OCI-LY7 (cell line): ENCODE results near the gene ARMH1. TPM values are rescaled to one million over a fixed set of nuclear protein-coding genes. Genes with fewer than 3 reads are reported as not detected.

ENCODE experiments used
- BruUV-seq: library from RNA; stranded (reverse); fragments of 400-500 nt; replicated peaks from 2 replicates; lab custom pipeline; 2021; lab: Mats Ljungman, UMichigan
- CTCF ChIA-PET: fragments of 300-600 bp; sonication (Branson Sonifier 250); formaldehyde crosslinking; loops from one replicate; lab custom pipeline; 2022; ENCODE audit warnings: antibody characterized with exemption; ENCODE audit not compliant: unreplicated experiment; lab: Charles Lee
- POLR2A ChIA-PET: fragments of 300-600 bp; sonication (Branson Sonifier 250); formaldehyde crosslinking; loops from one replicate; lab custom pipeline; 2022; ENCODE audit warnings: antibody characterized with exemption; lab: Charles Lee
- DNase-seq: peaks from one replicate; pipeline ENCODE4 v3.0.0-alpha.2; 2015; ENCODE audit warnings: low spot score
- H2AFZ ChIP-seq: fragments of 200-600 bp; sonication (generic), shearing (Covaris generic); 2 replicates; pipeline ENCODE4 v1.6.1; 2014; ENCODE audit warnings: mild to moderate bottlenecking, antibody characterized with exemption, low read length, moderate library complexity
- H3K27ac ChIP-seq: fragments of 200-600 bp; sonication (generic); 2 replicates; pipeline ENCODE4 v1.5.1; 2014; ENCODE audit warnings: mixed run types, low read depth, mild to moderate bottlenecking, moderate library complexity, low read length, inconsistent platforms; ENCODE audit not compliant: poor library complexity, severe bottlenecking
- H3K36me3 ChIP-seq: fragments of 200-600 bp; sonication (generic); 2 replicates; pipeline ENCODE4 v1.6.1; 2014; ENCODE audit warnings: mild to moderate bottlenecking, antibody characterized with exemption, low read length, moderate library complexity, mixed read lengths; ENCODE audit not compliant: insufficient read depth
- H3K4me1 ChIP-seq: fragments of 200-600 bp; sonication (generic); 2 replicates; pipeline ENCODE4 v1.5.1; 2014; ENCODE audit warnings: mild to moderate bottlenecking, low read length; ENCODE audit not compliant: insufficient read depth, poor library complexity, severe bottlenecking
- H3K4me2 ChIP-seq: fragments of 200-600 bp; sonication (generic); 2 replicates; pipeline ENCODE4 v1.6.1; 2014; ENCODE audit warnings: mild to moderate bottlenecking, low read length
- H3K4me3 ChIP-seq: fragments of 200-600 bp; sonication (generic); 2 replicates; pipeline ENCODE4 v1.5.1; 2014; ENCODE audit warnings: mild to moderate bottlenecking, low read depth, low read length; ENCODE audit not compliant: poor library complexity, severe bottlenecking
- H3K79me2 ChIP-seq: fragments of 200-600 bp; sonication (generic); 2 replicates; pipeline ENCODE4 v1.6.1; 2016; ENCODE audit warnings: low read depth, mild to moderate bottlenecking, low read length, moderate library complexity, mixed read lengths; ENCODE audit not compliant: insufficient read depth
- H3K9me2 ChIP-seq: fragments of 200-600 bp; sonication (generic); 2 replicates; pipeline ENCODE4 v1.6.1; 2016; ENCODE audit warnings: mild to moderate bottlenecking, low read length, mixed read lengths; ENCODE audit not compliant: insufficient read depth
- H3K9me3 ChIP-seq: fragments of 200-600 bp; sonication (generic); 2 replicates; pipeline ENCODE4 v1.6.1; 2014; ENCODE audit warnings: mild to moderate bottlenecking, mixed run types, low read length, mixed read lengths
- H4K20me1 ChIP-seq: fragments of 200-600 bp; sonication (generic); 2 replicates; pipeline ENCODE4 v1.6.1; 2014; ENCODE audit warnings: mild to moderate bottlenecking, antibody characterized with exemption, low read length, moderate library complexity, mixed read lengths; ENCODE audit not compliant: insufficient read depth
- EZH2phosphoT487 ChIP-seq: fragments of 200-600 bp; sonication (generic); IDR thresholded peaks from 2 replicates; pipeline ENCODE4 v1.6.1; 2018; ENCODE audit warnings: low read depth, borderline replicate concordance, mild to moderate bottlenecking, mixed run types, antibody characterized with exemption, low read length, moderate library complexity, mixed read lengths
- intact Hi-C: fragments of 100-400 bp; cut with micrococcal nuclease; formaldehyde crosslinking; loops from one replicate; pipeline ENCODE4 v1.10.0; 2022; ENCODE audit not compliant: unreplicated experiment
- total RNA-seq, 2 experiments: library from RNA; depleted of rRNA in 1 of 2; stranded (reverse); fragments of >200 nt in 1 of 2; shearing (Covaris generic) in 1 of 2; gene quantifications; 2 replicates each; pipeline ENCODE4 v1.2.3, GENCODE V29; 2014 to 2022
- TF ChIP-seq, protein P1 (sequence below): fragments of 200-600 bp; sonication (generic); conservative IDR thresholded peaks from 2 replicates; pipeline ENCODE4 v1.5.1; 2014; ENCODE audit warnings: mild to moderate bottlenecking, antibody characterized with exemption, low read length, moderate library complexity, mixed read lengths

The ARMH1 gene
- total RNA-seq, 2 experiments from 2014 or later: 7.8 to 8.9 TPM

DNA sequence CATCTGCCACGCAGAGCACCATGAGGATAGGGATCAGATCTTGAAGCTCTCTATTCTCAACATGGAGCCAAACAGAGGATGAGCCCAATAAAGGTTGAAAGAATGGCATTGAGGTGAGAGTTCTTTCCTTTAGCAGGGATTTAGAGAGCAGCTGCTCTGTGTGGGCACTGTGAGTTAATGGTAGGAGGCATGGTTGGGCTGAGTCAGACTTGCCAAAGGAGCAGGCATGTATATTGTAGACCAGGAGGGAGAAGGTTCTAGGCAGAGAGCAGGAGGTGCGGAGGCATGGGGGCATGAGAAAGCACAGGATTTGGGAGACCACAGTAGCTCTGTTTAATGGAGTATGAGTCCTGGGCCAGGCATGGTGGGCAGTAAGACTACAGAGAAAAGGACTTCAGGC lies 32.3 kb upstream of the ARMH1 start:
- Histone ChIP-seq H3K9me3 (no peaks in the 10 kb centered on the region), H3K79me2 (no peaks in the 10 kb centered on the region), H4K20me1 (no peaks in the 10 kb centered on the region; the same call in 1 of the 2 replicates), H3K4me2 (no peak overlapping the region), H3K4me1 (no peaks in the 10 kb centered on the region), H2AFZ (no peak overlapping the region), H3K27ac (no peak overlapping the region), H3K9me2 (no peaks in the 10 kb centered on the region), H3K4me3 (no peak overlapping the region), H3K36me3 (peaks cover 98% of the 10 kb centered on the region)
- TF ChIP-seq, protein P1, sequence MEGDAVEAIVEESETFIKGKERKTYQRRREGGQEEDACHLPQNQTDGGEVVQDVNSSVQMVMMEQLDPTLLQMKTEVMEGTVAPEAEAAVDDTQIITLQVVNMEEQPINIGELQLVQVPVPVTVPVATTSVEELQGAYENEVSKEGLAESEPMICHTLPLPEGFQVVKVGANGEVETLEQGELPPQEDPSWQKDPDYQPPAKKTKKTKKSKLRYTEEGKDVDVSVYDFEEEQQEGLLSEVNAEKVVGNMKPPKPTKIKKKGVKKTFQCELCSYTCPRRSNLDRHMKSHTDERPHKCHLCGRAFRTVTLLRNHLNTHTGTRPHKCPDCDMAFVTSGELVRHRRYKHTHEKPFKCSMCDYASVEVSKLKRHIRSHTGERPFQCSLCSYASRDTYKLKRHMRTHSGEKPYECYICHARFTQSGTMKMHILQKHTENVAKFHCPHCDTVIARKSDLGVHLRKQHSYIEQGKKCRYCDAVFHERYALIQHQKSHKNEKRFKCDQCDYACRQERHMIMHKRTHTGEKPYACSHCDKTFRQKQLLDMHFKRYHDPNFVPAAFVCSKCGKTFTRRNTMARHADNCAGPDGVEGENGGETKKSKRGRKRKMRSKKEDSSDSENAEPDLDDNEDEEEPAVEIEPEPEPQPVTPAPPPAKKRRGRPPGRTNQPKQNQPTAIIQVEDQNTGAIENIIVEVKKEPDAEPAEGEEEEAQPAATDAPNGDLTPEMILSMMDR: no peak
- no peak for TF ChIP-seq EZH2phosphoT487
- intact Hi-C loops: no loop called here
- no peak for DNase-seq
- no TSS peak for BruUV-seq
- ChIA-PET CTCF (no interaction called here), POLR2A (interaction anchor here (0.8 kb wide), 1 partner anchor 10 kb away, joined by 3 read pairs; no protein-coding TSS in a partner anchor)

DNA sequence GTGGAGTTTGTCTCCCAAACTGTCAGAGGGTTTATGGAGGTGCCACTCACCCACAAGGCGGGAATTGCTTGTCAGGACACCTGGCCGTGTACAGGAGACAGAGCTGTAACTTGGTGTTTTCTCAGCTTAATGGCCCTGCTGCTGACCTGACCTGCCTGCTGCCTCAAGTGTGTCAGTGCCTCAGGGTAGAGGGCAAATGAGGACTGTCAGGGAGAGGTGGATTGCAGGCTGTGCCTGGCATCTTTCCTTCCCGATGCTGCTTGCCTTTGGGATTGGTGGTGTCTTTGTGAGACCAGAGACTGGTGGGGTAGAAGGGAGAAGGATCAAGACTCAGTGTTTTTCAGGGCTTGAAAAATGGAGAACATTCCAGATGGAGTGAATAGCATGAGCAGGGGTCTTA lies 31.6 kb upstream of the ARMH1 start:
- intact Hi-C loops: no loop called here
- H3K36me3 ChIP-seq: peaks cover 98% of the 10 kb centered on the region
- H4K20me1 ChIP-seq: no peaks in the 10 kb centered on the region; the same call in 1 of the 2 replicates
- no peaks in the 10 kb centered on the region for H3K4me1 ChIP-seq
- TF ChIP-seq, protein P1: no peak
- TF ChIP-seq EZH2phosphoT487: no peak
- H3K4me3 ChIP-seq: no peak overlapping the region
- CTCF ChIA-PET: no interaction called here
- no peaks in the 10 kb centered on the region for H3K79me2 ChIP-seq
- no peaks in the 10 kb centered on the region for H3K9me2 ChIP-seq
- no peak overlapping the region for H3K27ac ChIP-seq
- POLR2A ChIA-PET: interaction anchor here (0.8 kb wide), 1 partner anchor 11 kb away, joined by 3 read pairs; no protein-coding TSS in a partner anchor
- no peak for DNase-seq
- no peak overlapping the region for H2AFZ ChIP-seq
- no TSS peak for BruUV-seq
- no peak overlapping the region for H3K4me2 ChIP-seq
- H3K9me3 ChIP-seq: no peaks in the 10 kb centered on the region

DNA sequence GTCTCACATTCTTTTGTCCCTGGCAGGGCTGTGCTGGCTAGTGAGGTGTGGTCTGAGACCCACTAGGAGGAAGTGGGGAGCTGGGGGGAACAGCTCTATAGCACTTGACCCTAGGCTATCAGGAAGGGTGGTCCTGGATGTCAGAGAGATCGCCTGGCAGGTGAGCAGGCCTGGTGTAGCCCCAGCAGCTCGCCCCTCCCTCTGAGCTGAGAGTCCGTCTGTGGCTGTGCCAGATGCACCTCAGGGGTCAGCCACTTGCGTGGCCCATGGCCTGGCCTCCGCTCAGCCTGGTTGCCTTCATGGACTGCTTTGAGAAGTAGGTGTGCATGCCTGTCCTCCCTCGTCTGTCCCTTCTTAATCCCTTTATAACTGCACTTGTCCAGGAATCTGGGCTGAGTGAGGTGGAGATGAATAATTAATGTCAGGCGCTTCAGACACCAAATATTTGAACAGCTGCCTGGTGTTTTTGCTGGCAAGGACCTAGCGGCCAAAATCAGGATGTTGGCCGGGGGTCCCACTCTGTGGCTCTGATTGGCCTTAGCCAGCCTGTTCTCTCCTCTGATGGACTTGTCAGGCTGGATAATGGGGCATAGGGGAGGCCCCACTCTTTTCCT lies 30.7 kb upstream of the ARMH1 start:
- CTCF ChIA-PET: no interaction called here

More for the DNA sequence above, 30.7 kb upstream of the ARMH1 start:
- Histone ChIP-seq H3K4me3 (no peak overlapping the region), H3K9me3 (no peaks in the 10 kb centered on the region), H3K9me2 (no peaks in the 10 kb centered on the region), H3K27ac (no peak overlapping the region), H3K4me1 (no peaks in the 10 kb centered on the region), H3K36me3 (peaks cover 96% of the 10 kb centered on the region), H3K4me2 (no peak overlapping the region), H2AFZ (no peak overlapping the region), H4K20me1 (no peaks in the 10 kb centered on the region; the same call in 1 of the 2 replicates), H3K79me2 (no peaks in the 10 kb centered on the region)
- intact Hi-C loops: no loop called here
- DNase-seq: no peak
- BruUV-seq: no TSS peak
- TF ChIP-seq, protein P1: no peak
- TF ChIP-seq EZH2phosphoT487: no peak
- POLR2A ChIA-PET: no interaction called here
